HCT116 (cell line): Measurements from ENCODE around the gene TANC1. TPM values are rescaled to one million over a fixed set of nuclear protein-coding genes. Genes with fewer than 3 reads are reported as not detected.

Source experiments
- ATAC-seq: fragments of 200-7000 bp; cut with Tn5 transposase; 2 replicates; pipeline ENCODE4 v1.9.1; 2020; ENCODE audit warnings: mild to moderate bottlenecking, moderate library complexity
- BruUV-seq: library from RNA; stranded (reverse); fragments of 400-500 nt; replicated peaks from 2 replicates; lab custom pipeline; 2021; lab: Mats Ljungman, UMichigan
- CTCF ChIA-PET: fragments of 300-600 bp; sonication (Branson Sonifier 250); formaldehyde crosslinking; loops from one replicate; lab custom pipeline; 2021; ENCODE audit warnings: antibody characterized with exemption; lab: Charles Lee
- POLR2A ChIA-PET: fragments of 300-600, 350-600 bp; sonication (Branson Sonifier 250); formaldehyde crosslinking; loops from one replicate; lab custom pipeline; 2021; ENCODE audit warnings: antibody characterized with exemption; lab: Charles Lee
- RAD21 ChIA-PET, 2 experiments: fragments of 300-600 bp; sonication (Branson Sonifier 250); formaldehyde crosslinking; loops; one replicate each; lab custom pipeline; 2023; ENCODE audit warnings: low total read pairs in 2 of 2; ENCODE audit not compliant: uncharacterized antibody in 2 of 2, unreplicated experiment in 2 of 2, low non-redundant PET in 1 of 2; lab: Charles Lee
- DNase-seq: peaks from one replicate; pipeline ENCODE4 v3.0.0-alpha.2; 2010; ENCODE audit warnings: low read depth, low spot score
- H2AFZ ChIP-seq: fragments of 200-600 bp; shearing (Covaris generic), sonication (generic); 2 replicates; pipeline ENCODE4 v1.6.1; 2017; ENCODE audit warnings: low read depth, mixed run types, mixed read lengths, antibody characterized with exemption, low read length; ENCODE audit not compliant: poor library complexity, severe bottlenecking
- H3K27ac ChIP-seq: 2 replicates; pipeline ENCODE4 v1.5.1; 2012; ENCODE audit warnings: low read depth, low read length
- H3K27me3 ChIP-seq: fragments of 200-600 bp; sonication (generic); 2 replicates; pipeline ENCODE4 v1.6.1; 2016; ENCODE audit warnings: mixed run types, low read length, mixed read lengths; ENCODE audit not compliant: insufficient read depth
- H3K36me3 ChIP-seq, 2 experiments: fragments of 200-500 bp in 1 of 2; fragments of 200-600 bp in 1 of 2; sonication (Bioruptor generic) in 1 of 2; sonication (generic) in 1 of 2; 2 replicates each; pipeline versions ENCODE4 v1.5.1 to v1.6.1; 2014 to 2016; ENCODE audit warnings: low read length in 2 of 2, inconsistent platforms in 1 of 2, mixed read lengths in 1 of 2, mixed run types in 1 of 2; ENCODE audit not compliant: insufficient read depth in 2 of 2, control insufficient read depth in 1 of 2
- H3K4me1 ChIP-seq, 2 experiments: fragments of 200-600 bp in 1 of 2; sonication (generic) in 1 of 2; 2 replicates each; pipeline versions ENCODE4 v1.5.1 to v1.6.1; 2012 to 2017; ENCODE audit warnings: low read length in 2 of 2, inconsistent platforms in 1 of 2, mild to moderate bottlenecking in 1 of 2, mixed read lengths in 1 of 2, mixed run types in 1 of 2, moderate library complexity in 1 of 2; ENCODE audit not compliant: insufficient read depth in 2 of 2, control insufficient read depth in 1 of 2
- H3K4me2 ChIP-seq: fragments of 200-600 bp; sonication (generic); 2 replicates; pipeline ENCODE4 v1.6.1; 2017; ENCODE audit warnings: mixed run types, low read length, mixed read lengths
- H3K4me3 ChIP-seq, 2 experiments: fragments of 200-600 bp in 1 of 2; sonication (generic) in 1 of 2; replicated peaks in 1 of 2; 2 replicates each; pipeline ENCODE4 v1.5.1; 2011 to 2016; ENCODE audit warnings: low read length in 2 of 2, control low read depth in 1 of 2, low read depth in 1 of 2, mild to moderate bottlenecking in 1 of 2, mixed read lengths in 1 of 2, mixed run types in 1 of 2
- H3K79me2 ChIP-seq: fragments of 200-600 bp; sonication (generic); 2 replicates; pipeline ENCODE4 v1.6.1; 2017; ENCODE audit warnings: mild to moderate bottlenecking, mixed run types, low read length, moderate library complexity, mixed read lengths; ENCODE audit not compliant: insufficient read depth
- H3K9ac ChIP-seq: fragments of 200-600 bp; sonication (generic); 2 replicates; pipeline ENCODE4 v1.6.1; 2016; ENCODE audit warnings: low read length, mixed read lengths
- H3K9me2 ChIP-seq: fragments of 200-600 bp; sonication (generic), shearing (Covaris generic); 2 replicates; pipeline ENCODE4 v1.6.1; 2017; ENCODE audit warnings: mixed run types, mild to moderate bottlenecking, moderate library complexity; ENCODE audit not compliant: insufficient read depth
- H3K9me3 ChIP-seq, 2 experiments: fragments of 200-500 bp in 1 of 2; fragments of 200-600 bp in 1 of 2; sonication (Bioruptor generic) in 1 of 2; sonication (generic) in 1 of 2; 2 replicates each; pipeline ENCODE4 v1.6.1; 2014 to 2017; ENCODE audit warnings: low read length in 2 of 2, mixed read lengths in 2 of 2, inconsistent platforms in 1 of 2, low read depth in 1 of 2, mild to moderate bottlenecking in 1 of 2, mixed run types in 1 of 2, moderate library complexity in 1 of 2; ENCODE audit not compliant: control insufficient read depth in 1 of 2, insufficient read depth in 1 of 2
- H4K20me1 ChIP-seq: fragments of 200-600 bp; sonication (generic), shearing (Covaris generic); 2 replicates; pipeline ENCODE4 v1.6.1; 2017; ENCODE audit warnings: mixed run types, mild to moderate bottlenecking, moderate library complexity; ENCODE audit not compliant: insufficient read depth
- ATF3 ChIP-seq: IDR thresholded peaks from 2 replicates; pipeline ENCODE4 v1.6.1; 2012
- CBX3 ChIP-seq: IDR thresholded peaks from 2 replicates; pipeline ENCODE4 v1.6.1; 2012; ENCODE audit warnings: low read depth
- CEBPB ChIP-seq: IDR thresholded peaks from 2 replicates; pipeline ENCODE4 v1.6.1; 2012; ENCODE audit warnings: low read depth
- ELF1 ChIP-seq: IDR thresholded peaks from 2 replicates; pipeline ENCODE4 v1.6.1; 2012; ENCODE audit warnings: low read depth, borderline replicate concordance
- EZH2 ChIP-seq: fragments of 200-600 bp; sonication (generic); IDR thresholded peaks from 2 replicates; pipeline ENCODE4 v1.6.1; 2017; ENCODE audit warnings: antibody characterized with exemption, mixed run types
- EZH2phosphoT487 ChIP-seq: fragments of 200-600 bp; IDR thresholded peaks from 2 replicates; pipeline ENCODE4 v1.6.1; 2018; ENCODE audit warnings: antibody characterized with exemption, borderline replicate concordance
- FOSL1 ChIP-seq: IDR thresholded peaks from 2 replicates; pipeline ENCODE4 v1.6.1; 2012; ENCODE audit warnings: low read depth
- JUND ChIP-seq: IDR thresholded peaks from 2 replicates; pipeline ENCODE4 v1.6.1; 2012
- POLR2AphosphoS5 ChIP-seq: IDR thresholded peaks from 2 replicates; pipeline ENCODE4 v1.6.1; 2011; ENCODE audit warnings: mild to moderate bottlenecking, low read depth, low read length, moderate library complexity
- REST ChIP-seq: IDR thresholded peaks from 2 replicates; pipeline ENCODE4 v1.6.1; 2012; ENCODE audit warnings: low read depth
- SIN3A ChIP-seq: IDR thresholded peaks from 2 replicates; pipeline ENCODE4 v1.6.1; 2012; ENCODE audit warnings: low read depth
- SRF ChIP-seq: IDR thresholded peaks from 2 replicates; pipeline ENCODE4 v1.6.1; 2012; ENCODE audit warnings: low read depth
- YY1 ChIP-seq: IDR thresholded peaks from 2 replicates; pipeline ENCODE4 v1.6.1; 2011; ENCODE audit warnings: low read length, low read depth, moderate library complexity, mild to moderate bottlenecking; ENCODE audit not compliant: insufficient replicate concordance; ENCODE audit errors: extremely low read depth
- intact Hi-C: fragments of 100-400 bp; cut with micrococcal nuclease; formaldehyde crosslinking; loops from 2 replicates; pipeline ENCODE4 v1.10.0; 2022
- total RNA-seq: library from RNA; stranded (reverse); gene quantifications from one replicate; pipeline ENCODE4 v1.2.1, GENCODE V29; 2021; ENCODE audit not compliant: unreplicated experiment

The TANC1 gene
- total RNA-seq, 1 experiment from 2014 or later: 15.1 TPM

DNA sequence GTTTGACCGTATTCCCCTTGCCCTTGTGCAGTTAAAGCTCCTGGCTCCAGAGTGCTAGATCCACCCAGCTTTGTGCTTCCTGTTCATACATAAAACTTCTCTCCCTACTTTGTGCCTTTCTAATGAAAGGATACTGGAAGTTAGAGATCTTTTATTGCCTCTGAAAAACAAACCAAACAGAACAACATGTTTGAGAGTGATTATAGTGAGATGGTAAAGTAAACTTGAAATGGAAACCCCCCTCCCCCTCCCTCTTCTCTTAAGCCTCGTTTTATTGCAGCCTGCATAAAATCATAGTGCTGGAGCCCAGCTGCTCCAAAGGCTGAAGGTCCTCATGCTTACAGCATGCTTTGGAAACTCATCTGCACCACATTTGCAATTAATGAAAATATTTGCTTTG lies 125.1 kb downstream of the TANC1 start:
- Histone ChIP-seq H3K27ac (no peak overlapping the region), H2AFZ (no peak overlapping the region), H3K9ac (no peak overlapping the region), H3K4me2 (no peak overlapping the region), H3K36me3 (no peaks in the 10 kb centered on the region), H3K4me3 (no peak overlapping the region), H3K79me2 (peaks cover 4% of the 10 kb centered on the region; the same call in 1 of the 2 replicates), H3K27me3 (no peaks in the 10 kb centered on the region), H3K9me2 (no peaks in the 10 kb centered on the region), H3K9me3 (peaks cover 3 to 9% of the 10 kb centered on the region in 2 experiments; a peak in 2 of 4 replicates), H4K20me1 (no peaks in the 10 kb centered on the region), H3K4me1 (peaks cover 9 to 10% of the 10 kb centered on the region in 2 experiments; a peak in 3 of 4 replicates)
- BruUV-seq: no TSS peak
- ChIA-PET RAD21 (no interaction called here), POLR2A (no interaction called here), CTCF (no interaction called here)
- DNase-seq (no peak), ATAC-seq (no peak)
- TF ChIP-seq ELF1 (no peak), POLR2AphosphoS5 (no peak), EZH2phosphoT487 (no peak), EZH2 (no peak), ATF3 (no peak), SIN3A (no peak), REST (no peak), CEBPB (no peak), CBX3 (no peak), FOSL1 (no peak), SRF (no peak), YY1 (no peak), JUND (no peak)
- intact Hi-C loops: no loop called here
